ENCODE data around the gene KANSL1.

GRCh38 chr17:46063241-46063640 lies 130.0 kb downstream of the KANSL1 start:
- TF ChIP-seq CTCF (IDR thresholded peaks at IDR 0.05) (no peak), POLR2A (IDR thresholded peaks at IDR 0.05) (no peak)
